ENCODE measurements around the gene UTP25. TPM values are rescaled to one million over a fixed set of nuclear protein-coding genes. Genes with fewer than 3 reads are reported as not detected.

The UTP25 gene
- total RNA-seq, 1 donor from 2014 or later = 7.4 TPM

DNA sequence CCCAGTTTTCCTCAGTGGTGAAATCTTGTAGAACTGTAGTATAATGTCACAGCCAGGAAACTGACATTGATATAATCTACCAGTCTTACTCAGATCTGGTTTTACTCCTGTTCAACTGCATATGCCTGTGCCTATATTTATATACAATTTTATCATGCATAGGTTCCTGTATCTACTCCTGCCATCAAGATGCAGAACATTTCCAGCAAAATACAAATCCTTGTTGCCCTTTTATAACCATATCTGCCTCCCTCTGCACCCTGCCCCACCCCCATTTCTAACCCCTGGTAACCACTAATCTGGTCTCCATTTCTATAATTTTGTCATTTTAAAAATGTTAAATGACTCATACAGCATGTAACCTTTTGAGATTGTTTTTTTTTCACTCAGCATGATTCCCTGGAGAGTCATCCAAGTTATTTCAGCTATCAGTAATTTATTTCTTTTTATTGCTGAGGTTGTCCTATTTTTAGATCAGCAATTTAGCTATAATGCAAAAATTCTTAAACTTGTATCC, 8.1 kb downstream of the UTP25 start:
- peak; percentile 61 for DNase-seq (ENCODE audit: low read depth)
- Histone ChIP-seq H2AFZ (ENCODE audit: low read depth, low read length) (no peak overlapping the region), H3K27ac (ENCODE audit: low read depth, low read length) (peak overlapping the region; percentile 1), H3K4me3 (ENCODE audit: insufficient read depth, low read depth, low read length) (no peak overlapping the region), H3K9me3 (ENCODE audit: insufficient read depth, low read depth, low read length) (no peaks in the 10 kb centered on the region), H3K79me2 (ENCODE audit: insufficient read depth, low read length) (peaks cover 35% of the 10 kb centered on the region), H3K4me2 (ENCODE audit: low read length) (peak overlapping the region; percentile 43), H3K4me1 (ENCODE audit: insufficient read depth, low read length) (peaks cover 31% of the 10 kb centered on the region), H4K20me1 (ENCODE audit: insufficient read depth, low read length) (no peaks in the 10 kb centered on the region), H3K36me3 (ENCODE audit: insufficient read depth, low read length) (peaks cover 68% of the 10 kb centered on the region), H3K27me3 (ENCODE audit: insufficient read depth, low read length) (no peaks in the 10 kb centered on the region), H3K9ac (ENCODE audit: low read length) (peak overlapping the region; percentile 24)
- no peaks in the 10 kb centered on the region for H3K27me3 Mint-ChIP-seq (ENCODE audit: low read depth, unreplicated experiment)
- peaks cover 22% of the 10 kb centered on the region for H3K4me1 Mint-ChIP-seq (ENCODE audit: low read depth, unreplicated experiment)
- H3K9me3 Mint-ChIP-seq (ENCODE audit: unreplicated experiment) = no peaks in the 10 kb centered on the region
- TF ChIP-seq, protein P1, sequence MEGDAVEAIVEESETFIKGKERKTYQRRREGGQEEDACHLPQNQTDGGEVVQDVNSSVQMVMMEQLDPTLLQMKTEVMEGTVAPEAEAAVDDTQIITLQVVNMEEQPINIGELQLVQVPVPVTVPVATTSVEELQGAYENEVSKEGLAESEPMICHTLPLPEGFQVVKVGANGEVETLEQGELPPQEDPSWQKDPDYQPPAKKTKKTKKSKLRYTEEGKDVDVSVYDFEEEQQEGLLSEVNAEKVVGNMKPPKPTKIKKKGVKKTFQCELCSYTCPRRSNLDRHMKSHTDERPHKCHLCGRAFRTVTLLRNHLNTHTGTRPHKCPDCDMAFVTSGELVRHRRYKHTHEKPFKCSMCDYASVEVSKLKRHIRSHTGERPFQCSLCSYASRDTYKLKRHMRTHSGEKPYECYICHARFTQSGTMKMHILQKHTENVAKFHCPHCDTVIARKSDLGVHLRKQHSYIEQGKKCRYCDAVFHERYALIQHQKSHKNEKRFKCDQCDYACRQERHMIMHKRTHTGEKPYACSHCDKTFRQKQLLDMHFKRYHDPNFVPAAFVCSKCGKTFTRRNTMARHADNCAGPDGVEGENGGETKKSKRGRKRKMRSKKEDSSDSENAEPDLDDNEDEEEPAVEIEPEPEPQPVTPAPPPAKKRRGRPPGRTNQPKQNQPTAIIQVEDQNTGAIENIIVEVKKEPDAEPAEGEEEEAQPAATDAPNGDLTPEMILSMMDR (IDR thresholded peaks at IDR 0.05; ENCODE audit: insufficient read depth, low read depth, low read length) = no peak
- no peak for TF ChIP-seq EZH2 (IDR thresholded peaks at IDR 0.05; ENCODE audit: insufficient read depth, low read length)
- peaks cover 17% of the 10 kb centered on the region for H3K36me3 Mint-ChIP-seq (ENCODE audit: low read depth, unreplicated experiment)
- H3K27ac Mint-ChIP-seq (ENCODE audit: unreplicated experiment) = no peak overlapping the region
- H3K4me3 Mint-ChIP-seq (ENCODE audit: unreplicated experiment) = no peak overlapping the region
- no peak for FAIRE-seq

DNA sequence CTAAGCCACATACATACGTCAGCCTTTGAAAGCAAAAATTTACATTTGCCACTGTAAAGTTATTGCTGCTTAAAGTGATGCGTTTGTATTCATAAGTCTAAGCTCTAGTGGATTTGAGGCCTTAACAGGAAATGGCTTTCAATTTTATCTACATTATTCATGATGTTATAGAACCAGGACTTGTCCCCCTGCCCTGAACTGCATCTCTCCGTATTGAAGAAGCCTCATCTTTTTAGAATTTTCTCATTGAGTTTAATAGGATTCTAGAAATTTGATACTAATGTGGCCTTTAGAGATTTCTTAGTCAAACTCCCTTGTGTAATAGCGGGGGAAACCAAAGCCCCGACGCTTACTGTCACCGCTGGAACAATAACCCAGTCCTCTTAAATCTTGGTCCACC, 9.9 kb downstream of the UTP25 start:
- Histone ChIP-seq H3K4me1 (ENCODE audit: insufficient read depth, low read length) (peaks cover 25% of the 10 kb centered on the region), H3K36me3 (ENCODE audit: insufficient read depth, low read length) (peaks cover 70% of the 10 kb centered on the region), H3K9me3 (ENCODE audit: insufficient read depth, low read depth, low read length) (no peaks in the 10 kb centered on the region), H4K20me1 (ENCODE audit: insufficient read depth, low read length) (no peaks in the 10 kb centered on the region), H3K4me3 (ENCODE audit: insufficient read depth, low read depth, low read length) (no peak overlapping the region), H3K4me2 (ENCODE audit: low read length) (no peak overlapping the region), H3K27me3 (ENCODE audit: insufficient read depth, low read length) (no peaks in the 10 kb centered on the region), H3K79me2 (ENCODE audit: insufficient read depth, low read length) (peaks cover 41% of the 10 kb centered on the region), H3K9ac (ENCODE audit: low read length) (no peak overlapping the region), H2AFZ (ENCODE audit: low read depth, low read length) (no peak overlapping the region), H3K27ac (ENCODE audit: low read depth, low read length) (no peak overlapping the region)
- peaks cover 29% of the 10 kb centered on the region for H3K4me1 Mint-ChIP-seq (ENCODE audit: low read depth, unreplicated experiment)
- no peak for TF ChIP-seq EZH2 (IDR thresholded peaks at IDR 0.05; ENCODE audit: insufficient read depth, low read length)
- TF ChIP-seq, protein P1 (IDR thresholded peaks at IDR 0.05; ENCODE audit: insufficient read depth, low read depth, low read length) = no peak
- H3K36me3 Mint-ChIP-seq (ENCODE audit: low read depth, unreplicated experiment) = peaks cover 23% of the 10 kb centered on the region
- no peaks in the 10 kb centered on the region for H3K27me3 Mint-ChIP-seq (ENCODE audit: low read depth, unreplicated experiment)
- no peaks in the 10 kb centered on the region for H3K9me3 Mint-ChIP-seq (ENCODE audit: unreplicated experiment)
- no peak for FAIRE-seq
- no peak overlapping the region for H3K27ac Mint-ChIP-seq (ENCODE audit: unreplicated experiment)
- no peak overlapping the region for H3K4me3 Mint-ChIP-seq (ENCODE audit: unreplicated experiment)
- no peak for DNase-seq (ENCODE audit: low read depth)

DNA sequence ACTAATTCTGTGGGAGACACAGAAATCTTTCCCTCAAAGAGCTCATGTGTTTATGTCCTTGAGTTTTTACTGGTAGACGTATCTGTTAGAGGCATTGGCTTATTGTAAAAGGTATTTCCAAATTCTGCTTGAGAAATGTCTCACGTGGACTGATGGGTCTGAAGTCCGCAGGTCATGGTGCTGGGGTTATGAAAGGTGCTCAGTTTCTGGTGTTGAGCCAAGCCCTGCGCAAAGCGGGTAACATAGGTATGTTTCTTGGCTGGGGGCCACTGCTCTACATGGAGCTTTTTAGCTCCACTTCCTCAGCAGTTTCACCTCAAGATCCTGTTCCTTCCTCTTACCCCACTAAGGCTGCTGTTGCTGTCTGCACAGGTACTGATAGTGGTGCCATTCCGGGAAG, 10.8 kb downstream of the UTP25 start:
- Mint-ChIP-seq H3K27me3 (ENCODE audit: low read depth, unreplicated experiment) (no peaks in the 10 kb centered on the region), H3K36me3 (ENCODE audit: low read depth, unreplicated experiment) (peaks cover 27% of the 10 kb centered on the region), H3K4me1 (ENCODE audit: low read depth, unreplicated experiment) (peaks cover 29% of the 10 kb centered on the region), H3K4me3 (ENCODE audit: unreplicated experiment) (no peak overlapping the region), H3K9me3 (ENCODE audit: unreplicated experiment) (no peaks in the 10 kb centered on the region), H3K27ac (ENCODE audit: unreplicated experiment) (peak overlapping the region; percentile 97)
- H3K9me3 ChIP-seq (ENCODE audit: insufficient read depth, low read depth, low read length) = no peaks in the 10 kb centered on the region
- no peak overlapping the region for H3K4me3 ChIP-seq (ENCODE audit: insufficient read depth, low read depth, low read length)
- FAIRE-seq (no peak), DNase-seq (ENCODE audit: low read depth) (no peak)
- TF ChIP-seq, protein P1 (IDR thresholded peaks at IDR 0.05; ENCODE audit: insufficient read depth, low read depth, low read length) = no peak
- no peak for TF ChIP-seq EZH2 (IDR thresholded peaks at IDR 0.05; ENCODE audit: insufficient read depth, low read length)
- peaks cover 41% of the 10 kb centered on the region for H3K79me2 ChIP-seq (ENCODE audit: insufficient read depth, low read length)
- H3K27ac ChIP-seq (ENCODE audit: low read depth, low read length) = peak overlapping the region; percentile 87
- H3K27me3 ChIP-seq (ENCODE audit: insufficient read depth, low read length) = no peaks in the 10 kb centered on the region
- peaks cover 68% of the 10 kb centered on the region for H3K36me3 ChIP-seq (ENCODE audit: insufficient read depth, low read length)
- no peak overlapping the region for H2AFZ ChIP-seq (ENCODE audit: low read depth, low read length)
- H3K4me1 ChIP-seq (ENCODE audit: insufficient read depth, low read length) = peaks cover 25% of the 10 kb centered on the region
- no peak overlapping the region for H3K9ac ChIP-seq (ENCODE audit: low read length)
- no peaks in the 10 kb centered on the region for H4K20me1 ChIP-seq (ENCODE audit: insufficient read depth, low read length)
- no peak overlapping the region for H3K4me2 ChIP-seq (ENCODE audit: low read length)

All from astrocyte (in vitro differentiated cells and primary cell).